ENCODE measurements around the gene GPS1.

Gene GPS1

GRCh38 chr17:82085931-82086764, 34.5 kb downstream of the GPS1 start:
- H3K36me3 ChIP-seq (ENCODE audit: control insufficient read depth in 1 of 2, insufficient read depth in 2 of 2, low read length in 2 of 2), result peaks cover 35 to 95% of the 10 kb centered on the region in 2 donors

GRCh38 chr17:82086941-82087906, 35.5 kb downstream of the GPS1 start:
- Histone ChIP-seq H3K9ac (ENCODE audit: low read depth in 1 of 2, low read length in 2 of 2) (no peak overlapping the region), H3K36me3 (ENCODE audit: control insufficient read depth in 1 of 2, insufficient read depth in 2 of 2, low read length in 2 of 2) (peaks cover 31 to 97% of the 10 kb centered on the region in 2 donors), H3K4me3 (ENCODE audit: low read depth in 1 of 2, low read length in 2 of 2) (no peak overlapping the region), H3K27me3 (ENCODE audit: control insufficient read depth in 1 of 2, insufficient read depth in 2 of 2, low read length in 2 of 2) (no peaks in the 10 kb centered on the region), H3K9me3 (ENCODE audit: control insufficient read depth in 1 of 2, low read length in 2 of 2) (no peaks in the 10 kb centered on the region), H3K4me1 (ENCODE audit: control insufficient read depth in 1 of 2, insufficient read depth in 2 of 2, low read length in 2 of 2) (no peaks in the 10 kb centered on the region), H3K27ac (ENCODE audit: low read depth, low read length) (no peak overlapping the region)

More at GRCh38 chr17:82085931-82086764, 34.5 kb downstream of the GPS1 start:
- Histone ChIP-seq H3K27ac (ENCODE audit: low read depth, low read length) (no peak overlapping the region), H3K27me3 (ENCODE audit: control insufficient read depth in 1 of 2, insufficient read depth in 2 of 2, low read length in 2 of 2) (no peaks in the 10 kb centered on the region), H3K4me1 (ENCODE audit: control insufficient read depth in 1 of 2, insufficient read depth in 2 of 2, low read length in 2 of 2) (no peaks in the 10 kb centered on the region), H3K9ac (ENCODE audit: low read depth in 1 of 2, low read length in 2 of 2) (no peak overlapping the region), H3K9me3 (ENCODE audit: control insufficient read depth in 1 of 2, low read length in 2 of 2) (no peaks in the 10 kb centered on the region), H3K4me3 (ENCODE audit: low read depth in 1 of 2, low read length in 2 of 2) (no peak overlapping the region)

GRCh38 chr17:82087961-82088837, 36.5 kb downstream of the GPS1 start:
- Histone ChIP-seq H3K4me3 (ENCODE audit: low read depth in 1 of 2, low read length in 2 of 2) (no peak overlapping the region), H3K27ac (ENCODE audit: low read depth, low read length) (no peak overlapping the region), H3K27me3 (ENCODE audit: control insufficient read depth in 1 of 2, insufficient read depth in 2 of 2, low read length in 2 of 2) (no peaks in the 10 kb centered on the region), H3K36me3 (ENCODE audit: control insufficient read depth in 1 of 2, insufficient read depth in 2 of 2, low read length in 2 of 2) (peaks cover 24 to 92% of the 10 kb centered on the region in 2 donors), H3K4me1 (ENCODE audit: control insufficient read depth in 1 of 2, insufficient read depth in 2 of 2, low read length in 2 of 2) (no peaks in the 10 kb centered on the region), H3K9me3 (ENCODE audit: control insufficient read depth in 1 of 2, low read length in 2 of 2) (no peaks in the 10 kb centered on the region), H3K9ac (ENCODE audit: low read depth in 1 of 2, low read length in 2 of 2) (no peak overlapping the region)

- Histone ChIP-seq H3K27ac (ENCODE audit: low read depth, low read length) (no peak overlapping the region), H3K4me1 (ENCODE audit: control insufficient read depth in 1 of 2, insufficient read depth in 2 of 2, low read length in 2 of 2) (no peaks in the 10 kb centered on the region), H3K4me3 (ENCODE audit: low read depth in 1 of 2, low read length in 2 of 2) (no peak overlapping the region), H3K9me3 (ENCODE audit: control insufficient read depth in 1 of 2, low read length in 2 of 2) (no peaks in the 10 kb centered on the region), H3K9ac (ENCODE audit: low read depth in 1 of 2, low read length in 2 of 2) (no peak overlapping the region), H3K27me3 (ENCODE audit: control insufficient read depth in 1 of 2, insufficient read depth in 2 of 2, low read length in 2 of 2) (no peaks in the 10 kb centered on the region), H3K36me3 (ENCODE audit: control insufficient read depth in 1 of 2, insufficient read depth in 2 of 2, low read length in 2 of 2) (peaks cover 24 to 91% of the 10 kb centered on the region in 2 donors)
Measured at GRCh38 chr17:82088838-82089722, 37.4 kb downstream of the GPS1 start.

- H3K36me3 ChIP-seq (ENCODE audit: control insufficient read depth in 1 of 2, insufficient read depth in 2 of 2, low read length in 2 of 2), result peaks cover 24 to 86% of the 10 kb centered on the region in 2 donors
- H3K4me3 ChIP-seq (ENCODE audit: low read depth in 1 of 2, low read length in 2 of 2), result no peak overlapping the region
- no peaks in the 10 kb centered on the region for H3K9me3 ChIP-seq (ENCODE audit: control insufficient read depth in 1 of 2, low read length in 2 of 2)
- H3K27me3 ChIP-seq (ENCODE audit: control insufficient read depth in 1 of 2, insufficient read depth in 2 of 2, low read length in 2 of 2), result no peaks in the 10 kb centered on the region
- no peak overlapping the region for H3K9ac ChIP-seq (ENCODE audit: low read depth in 1 of 2, low read length in 2 of 2)
- H3K27ac ChIP-seq (ENCODE audit: low read depth, low read length), result no peak overlapping the region
- no peaks in the 10 kb centered on the region for H3K4me1 ChIP-seq (ENCODE audit: control insufficient read depth in 1 of 2, insufficient read depth in 2 of 2, low read length in 2 of 2)
Measured at GRCh38 chr17:82089723-82090548, 38.2 kb downstream of the GPS1 start.

- H3K4me1 ChIP-seq (ENCODE audit: control insufficient read depth in 1 of 2, insufficient read depth in 2 of 2, low read length in 2 of 2), result peaks cover 0 to 1% of the 10 kb centered on the region in 2 donors
- peaks cover 24 to 87% of the 10 kb centered on the region in 2 donors for H3K36me3 ChIP-seq (ENCODE audit: control insufficient read depth in 1 of 2, insufficient read depth in 2 of 2, low read length in 2 of 2)
- H3K9me3 ChIP-seq (ENCODE audit: control insufficient read depth in 1 of 2, low read length in 2 of 2), result no peaks in the 10 kb centered on the region
- H3K4me3 ChIP-seq (ENCODE audit: low read depth in 1 of 2, low read length in 2 of 2), result no peak overlapping the region
- H3K9ac ChIP-seq (ENCODE audit: low read depth in 1 of 2, low read length in 2 of 2), result no peak overlapping the region
- H3K27me3 ChIP-seq (ENCODE audit: control insufficient read depth in 1 of 2, insufficient read depth in 2 of 2, low read length in 2 of 2), result no peaks in the 10 kb centered on the region
- no peak overlapping the region for H3K27ac ChIP-seq (ENCODE audit: low read depth, low read length)
Measured at GRCh38 chr17:82090549-82091263, 39.0 kb downstream of the GPS1 start.

- Histone ChIP-seq H3K36me3 (ENCODE audit: control insufficient read depth in 1 of 2, insufficient read depth in 2 of 2, low read length in 2 of 2) (peaks cover 24 to 86% of the 10 kb centered on the region in 2 donors), H3K4me1 (ENCODE audit: control insufficient read depth in 1 of 2, insufficient read depth in 2 of 2, low read length in 2 of 2) (peaks cover 3 to 6% of the 10 kb centered on the region in 2 donors), H3K9me3 (ENCODE audit: control insufficient read depth in 1 of 2, low read length in 2 of 2) (no peaks in the 10 kb centered on the region), H3K27me3 (ENCODE audit: control insufficient read depth in 1 of 2, insufficient read depth in 2 of 2, low read length in 2 of 2) (no peaks in the 10 kb centered on the region), H3K4me3 (ENCODE audit: low read depth in 1 of 2, low read length in 2 of 2) (no peak overlapping the region), H3K27ac (ENCODE audit: low read depth, low read length) (no peak overlapping the region), H3K9ac (ENCODE audit: low read depth in 1 of 2, low read length in 2 of 2) (no peak overlapping the region)
Measured at GRCh38 chr17:82091264-82092066, 39.8 kb downstream of the GPS1 start.
